HG02870 (cell line): ENCODE data around the gene INSC.

Experiments
- ATAC-seq: cut with Tn5 transposase; IDR thresholded peaks from one replicate; pipeline ENCODE4 v1.9.1; 2021; ENCODE audit warnings: mild to moderate bottlenecking, moderate library complexity; ENCODE audit not compliant: unreplicated experiment

INSC gene

DNA sequence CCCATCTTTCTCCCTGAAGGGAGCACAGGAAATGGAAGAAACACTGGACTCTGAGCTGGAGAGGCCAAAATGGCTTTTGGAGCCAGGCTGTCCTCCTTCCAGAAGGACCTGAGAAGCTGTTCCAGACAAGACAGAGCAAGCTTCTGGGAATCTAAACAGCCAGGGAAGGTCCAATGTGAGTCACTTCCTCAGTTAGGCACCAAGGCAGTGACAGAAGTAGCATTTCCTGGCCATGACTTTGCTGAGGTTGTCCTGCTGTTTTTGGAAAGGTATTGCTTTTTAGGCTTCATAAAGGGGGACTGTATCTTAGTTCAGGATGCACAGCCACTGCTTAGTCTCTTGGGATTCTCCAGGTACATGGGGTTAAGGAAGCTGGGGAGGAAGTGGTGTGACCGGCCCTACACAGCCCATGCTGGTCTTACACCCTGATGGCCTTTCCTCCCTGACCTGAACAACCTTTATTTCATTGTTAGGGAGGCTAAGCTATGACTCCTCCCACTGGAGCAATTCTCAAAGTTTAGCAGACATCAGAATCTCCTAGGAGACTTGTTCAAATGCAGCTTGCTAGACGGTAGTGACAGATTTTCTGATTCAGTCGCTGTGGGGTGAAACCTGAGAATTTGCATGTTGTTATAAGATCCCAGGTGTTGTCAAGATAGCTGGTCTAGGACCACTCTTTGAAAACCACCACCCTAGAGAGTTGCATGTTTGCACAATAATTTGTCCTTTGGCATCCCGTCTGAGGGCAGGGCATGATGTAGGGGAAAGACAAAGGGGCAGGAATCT is 6.8 kb upstream of the INSC start:
- peak; percentile 61 for ATAC-seq

DNA sequence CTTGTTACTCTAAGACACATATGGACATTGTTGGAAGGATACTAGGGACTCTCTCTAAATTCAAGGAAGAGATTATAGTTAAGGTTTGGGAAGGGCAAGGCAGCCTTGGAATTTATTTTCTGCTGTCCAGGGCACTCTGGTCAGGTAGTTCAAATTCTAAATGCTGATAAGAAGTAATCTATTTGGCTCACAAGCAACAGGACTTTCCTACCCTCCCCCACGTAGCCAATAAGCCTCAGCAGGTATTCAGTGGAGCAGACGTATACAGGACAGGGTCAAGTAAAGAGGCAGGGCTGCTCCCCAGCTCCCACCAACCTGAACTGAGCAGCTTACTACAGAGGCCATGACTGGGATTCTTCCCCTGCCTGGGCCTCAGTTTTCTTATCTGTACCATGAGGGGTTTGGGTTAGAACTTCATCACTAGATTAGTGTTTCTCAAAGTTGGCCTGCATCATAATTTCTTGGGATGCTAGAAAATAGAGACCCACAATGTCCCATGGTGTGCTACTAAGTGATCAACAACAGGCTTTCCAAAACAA is 6.1 kb upstream of the INSC start:
- ATAC-seq: no peak

DNA sequence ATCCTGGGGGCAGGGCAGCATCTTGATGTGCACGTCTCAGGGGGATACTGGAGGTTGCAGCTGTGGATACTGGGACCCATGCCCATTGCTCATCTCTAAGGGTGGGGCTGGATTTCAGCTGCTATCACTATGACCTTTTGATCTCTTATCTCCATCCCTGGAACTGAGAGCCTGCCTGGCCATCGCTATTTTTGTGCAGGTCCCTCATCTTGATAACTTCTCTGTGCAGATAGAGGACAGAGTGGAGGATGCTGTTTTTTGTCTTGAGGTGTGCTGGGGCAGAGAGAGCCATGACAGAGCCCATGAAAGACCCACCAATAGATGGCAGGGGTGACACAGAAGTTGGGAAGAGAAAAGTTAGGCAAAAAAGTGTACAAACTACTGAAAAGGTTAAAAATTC is 5.1 kb upstream of the INSC start:
- ATAC-seq: no peak

DNA sequence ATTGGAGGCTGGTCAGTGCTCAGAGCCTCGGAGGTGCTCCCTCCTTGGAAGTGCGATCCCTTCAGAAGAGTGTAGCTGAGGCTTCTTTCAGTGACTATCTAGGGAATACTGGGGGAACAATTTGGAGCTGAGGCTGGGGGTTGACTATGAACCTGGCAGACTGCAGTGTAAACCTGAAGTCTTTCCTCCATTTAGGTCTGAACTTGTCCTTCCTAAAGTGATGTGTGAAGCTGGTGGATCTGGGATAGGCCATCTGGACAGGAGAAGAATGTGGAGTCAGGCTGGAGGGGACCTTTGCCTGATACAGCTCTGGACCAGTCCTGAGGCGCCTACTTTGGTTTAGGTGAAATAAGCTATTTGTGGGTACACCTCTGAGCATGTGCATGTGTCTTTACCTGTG is 3.5 kb upstream of the INSC start:
- ATAC-seq: no peak

DNA sequence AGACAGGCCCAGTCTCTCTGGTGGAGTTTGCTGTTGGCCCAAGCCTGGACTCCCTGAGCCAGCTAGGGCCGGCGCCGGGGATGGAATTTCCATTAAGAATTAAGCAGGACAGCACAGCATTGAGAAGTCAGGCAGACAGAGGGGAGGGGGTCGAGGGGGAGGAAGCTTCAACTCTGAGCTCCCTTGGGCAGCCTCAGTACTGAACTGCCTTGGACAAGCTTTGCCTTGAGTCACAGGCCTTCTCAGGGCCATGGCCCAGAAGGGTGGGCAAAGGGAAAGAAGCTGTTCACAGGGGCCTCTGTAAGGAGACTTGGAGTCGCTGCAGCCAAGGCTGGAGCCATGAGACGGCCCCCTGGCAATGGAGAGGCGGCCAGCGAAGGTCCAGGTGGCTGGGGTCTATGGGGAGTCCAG is 2.6 kb upstream of the INSC start:
- no peak for ATAC-seq

DNA sequence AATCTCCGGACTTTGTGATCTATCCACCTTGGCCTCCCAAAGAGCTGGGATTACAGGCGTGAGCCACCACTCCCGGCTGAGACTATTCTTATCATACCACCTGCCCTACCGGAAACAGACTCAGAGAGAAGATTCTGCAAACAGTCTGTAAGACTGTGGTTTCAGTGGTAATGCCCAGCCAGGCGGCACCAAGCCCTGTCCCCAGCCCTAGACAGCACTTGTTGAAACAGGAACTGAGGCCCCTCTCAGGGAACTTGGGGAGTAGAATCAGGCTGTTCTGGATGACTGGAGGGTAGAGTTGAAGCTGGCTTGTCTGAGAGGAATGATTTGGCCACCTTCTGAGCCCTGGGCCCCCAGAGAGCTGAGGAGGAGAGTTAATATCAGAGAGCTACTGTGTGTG is 1.3 kb upstream of the INSC start:
- peak; percentile 81 for ATAC-seq

DNA sequence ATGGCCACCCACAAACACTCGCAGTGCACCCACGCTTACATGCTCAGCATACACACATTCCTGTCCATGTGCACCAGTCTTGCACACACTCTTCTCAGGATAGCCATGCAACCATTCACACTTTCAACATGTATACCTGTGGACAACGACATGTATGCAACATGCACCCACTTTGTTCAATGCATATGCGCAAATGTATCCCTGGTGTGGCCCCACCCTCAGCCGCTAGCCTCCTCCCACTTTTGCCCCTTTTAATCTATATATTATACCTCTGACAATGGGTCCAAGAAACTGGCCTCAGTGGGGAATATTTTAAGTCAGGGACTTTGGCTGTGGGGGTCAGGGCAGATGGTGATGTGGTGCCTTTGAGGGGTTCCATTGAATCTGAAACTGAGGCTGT is 963 bp downstream of the INSC start:
- ATAC-seq: no peak

DNA sequence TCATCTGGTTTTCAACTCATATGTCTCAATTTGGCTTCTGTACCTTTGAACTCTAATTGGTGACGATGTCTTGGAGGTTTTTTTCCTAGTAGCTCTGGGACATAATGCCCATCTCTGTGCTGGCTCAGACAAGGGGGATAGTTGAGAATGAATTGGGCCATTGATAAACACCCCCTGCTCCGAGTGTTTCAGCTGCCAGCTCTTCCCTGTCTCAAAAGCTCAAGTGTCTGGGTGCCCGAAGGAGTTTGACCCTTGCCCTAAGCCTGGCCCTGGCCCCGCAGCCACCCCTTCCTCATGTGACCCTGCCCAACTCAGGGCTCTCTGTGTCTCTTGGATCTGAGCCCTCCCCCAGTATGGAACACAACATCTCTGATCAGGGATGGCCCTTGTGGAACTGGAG is 3.0 kb downstream of the INSC start:
- ATAC-seq: no peak

DNA sequence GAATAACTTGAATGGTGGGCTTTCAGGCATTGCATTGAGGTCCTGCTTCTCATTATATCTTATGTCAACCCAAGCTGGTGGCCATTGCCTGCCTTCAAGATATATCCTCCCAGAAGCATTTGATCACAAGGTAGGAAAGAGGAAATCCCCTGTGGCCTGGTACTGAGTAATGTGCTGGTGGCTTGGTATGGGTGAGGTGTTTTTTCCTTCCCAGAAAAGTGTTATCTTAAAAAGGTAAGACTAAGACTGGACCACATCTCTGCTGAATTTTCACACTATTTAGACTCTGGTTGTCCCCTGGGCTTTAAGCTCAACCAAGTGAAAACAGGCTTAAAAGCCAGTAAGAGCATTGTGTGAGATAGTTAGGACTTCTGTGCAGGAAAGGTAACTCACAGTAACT is 3.7 kb downstream of the INSC start:
- ATAC-seq: no peak

DNA sequence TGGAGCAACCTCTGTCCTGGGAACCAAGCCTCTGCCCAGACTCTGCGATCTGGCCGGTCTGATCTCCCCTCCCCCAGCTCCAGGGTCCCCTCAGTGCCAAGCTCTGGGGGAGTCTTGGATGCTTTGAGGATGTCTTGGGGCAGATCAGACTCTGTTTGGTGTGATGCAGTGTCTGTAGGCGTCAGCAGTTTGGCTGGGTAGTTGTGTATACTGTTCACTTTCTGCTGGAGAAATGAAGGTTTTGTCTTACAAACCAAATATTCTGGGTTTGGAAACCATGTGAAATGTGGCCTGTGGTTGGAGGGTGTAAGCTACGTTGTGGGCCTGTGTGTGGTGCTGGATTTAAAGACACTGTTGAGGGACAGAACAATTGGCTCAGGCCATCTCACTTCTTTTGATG is 4.6 kb downstream of the INSC start:
- ATAC-seq: no peak

DNA sequence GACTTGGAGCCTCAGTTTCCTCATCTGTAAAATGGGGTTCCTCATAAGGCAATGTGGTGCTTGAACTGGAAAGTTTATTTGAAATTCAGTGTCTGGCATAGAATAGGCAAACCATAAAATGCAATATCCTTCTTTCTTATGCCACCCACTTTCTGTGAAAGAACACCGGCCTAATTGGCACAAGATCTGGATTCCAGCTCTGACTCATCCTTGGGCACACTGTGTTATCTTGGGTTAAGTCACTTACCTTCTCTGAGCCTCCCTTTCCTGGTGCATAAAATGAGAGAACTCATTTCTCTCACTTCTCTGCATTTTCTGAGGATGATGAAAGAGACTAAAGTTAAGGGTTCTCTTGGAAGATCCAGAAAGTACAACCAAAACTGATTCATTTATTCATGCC is 5.1 kb downstream of the INSC start:
- no peak for ATAC-seq

DNA sequence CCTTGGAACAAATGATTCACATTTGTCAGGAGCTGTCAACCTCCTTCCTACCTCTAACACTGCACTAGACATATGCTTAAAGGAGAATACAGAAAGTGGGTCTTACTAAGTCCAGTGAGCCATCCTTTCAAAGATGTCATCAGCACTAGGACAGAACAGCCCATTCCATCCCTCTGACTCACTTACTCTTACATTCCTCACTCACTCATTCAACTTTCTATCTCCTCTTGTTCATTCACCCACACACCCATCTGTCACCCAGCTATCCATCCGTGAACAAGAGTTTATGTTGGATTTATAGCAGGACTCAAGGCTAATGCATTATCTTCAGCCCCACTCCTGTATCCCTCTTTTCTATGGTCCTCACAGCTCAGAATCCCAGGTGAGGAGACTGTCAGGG is 9.1 kb downstream of the INSC start:
- ATAC-seq: no peak

DNA sequence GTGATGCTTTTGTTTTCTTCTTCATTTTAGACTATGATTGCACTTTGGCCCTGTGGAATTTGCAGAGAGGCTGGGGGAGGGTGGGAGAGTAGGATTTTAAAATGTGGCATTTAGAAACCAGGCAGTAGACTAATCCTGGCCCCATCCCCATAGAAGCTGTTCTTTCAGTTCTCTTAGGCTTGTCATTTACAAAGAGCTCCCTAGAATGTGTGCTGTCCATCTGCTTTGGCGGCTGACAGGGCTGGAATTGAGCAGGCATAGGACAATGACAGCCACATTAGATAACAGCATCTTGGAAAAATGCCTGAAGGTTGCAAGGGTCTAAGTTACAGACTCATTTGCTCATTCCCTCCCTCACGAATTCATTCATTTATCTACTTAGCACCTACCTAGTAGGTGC is 9.8 kb downstream of the INSC start:
- no peak for ATAC-seq

DNA sequence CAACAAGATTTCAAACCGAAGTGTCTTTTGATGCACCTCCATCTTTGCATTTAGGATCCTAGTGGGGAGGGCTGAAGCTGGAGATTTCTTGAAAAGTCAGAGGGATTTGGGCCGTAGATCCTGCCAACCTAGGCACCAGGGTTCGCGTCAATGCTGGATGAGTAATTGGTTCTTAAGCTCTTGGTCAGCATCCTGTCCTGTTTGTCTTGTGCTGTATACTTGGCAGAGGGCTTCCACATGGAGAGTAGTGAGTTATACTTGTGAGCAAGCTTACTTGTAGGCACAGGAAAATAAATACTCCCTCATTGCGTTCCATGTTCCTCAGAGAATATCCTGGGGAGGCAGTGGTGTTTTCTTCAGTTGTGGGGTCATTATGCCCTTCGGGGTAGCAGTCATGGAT is 12.6 kb downstream of the INSC start:
- no peak for ATAC-seq

DNA sequence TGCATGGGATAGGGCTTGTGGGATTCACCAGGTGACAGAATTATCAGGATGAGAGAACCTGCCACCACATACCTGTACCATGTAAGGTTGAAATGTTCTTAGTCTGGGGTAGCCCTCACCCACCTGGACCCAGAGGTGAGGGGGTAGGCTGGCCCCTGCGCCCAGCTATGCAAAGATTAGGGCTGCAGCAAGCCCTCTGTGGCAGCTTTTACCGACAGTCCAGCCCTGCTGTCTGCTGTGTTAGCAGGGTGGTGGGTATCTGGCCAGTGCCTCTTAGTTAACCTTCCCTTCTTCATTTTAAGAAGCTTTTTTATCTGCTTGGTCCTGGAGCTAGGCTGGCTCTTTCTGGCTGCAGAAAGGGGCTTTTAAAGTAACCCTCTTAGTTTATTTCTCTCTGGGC is 13.9 kb downstream of the INSC start:
- ATAC-seq: no peak

DNA sequence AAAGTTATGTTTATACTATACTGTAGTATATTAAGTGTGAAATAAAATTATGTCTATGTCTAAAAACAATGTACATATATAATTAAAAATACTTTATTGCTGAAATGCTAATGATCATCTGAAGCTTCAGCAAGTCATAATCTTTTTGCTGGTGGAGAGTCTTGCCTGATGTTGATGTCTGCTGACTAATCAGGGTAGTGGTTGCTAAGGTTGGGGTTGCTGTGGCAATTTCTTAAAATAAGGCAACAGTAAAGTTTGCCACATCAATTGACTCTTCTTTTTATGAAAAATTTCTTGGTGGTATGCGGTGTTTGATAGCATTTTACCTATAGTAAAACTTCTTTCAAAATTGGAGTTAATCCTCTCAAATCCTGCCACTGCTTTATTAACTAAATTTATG is 21.4 kb downstream of the INSC start:
- no peak for ATAC-seq

DNA sequence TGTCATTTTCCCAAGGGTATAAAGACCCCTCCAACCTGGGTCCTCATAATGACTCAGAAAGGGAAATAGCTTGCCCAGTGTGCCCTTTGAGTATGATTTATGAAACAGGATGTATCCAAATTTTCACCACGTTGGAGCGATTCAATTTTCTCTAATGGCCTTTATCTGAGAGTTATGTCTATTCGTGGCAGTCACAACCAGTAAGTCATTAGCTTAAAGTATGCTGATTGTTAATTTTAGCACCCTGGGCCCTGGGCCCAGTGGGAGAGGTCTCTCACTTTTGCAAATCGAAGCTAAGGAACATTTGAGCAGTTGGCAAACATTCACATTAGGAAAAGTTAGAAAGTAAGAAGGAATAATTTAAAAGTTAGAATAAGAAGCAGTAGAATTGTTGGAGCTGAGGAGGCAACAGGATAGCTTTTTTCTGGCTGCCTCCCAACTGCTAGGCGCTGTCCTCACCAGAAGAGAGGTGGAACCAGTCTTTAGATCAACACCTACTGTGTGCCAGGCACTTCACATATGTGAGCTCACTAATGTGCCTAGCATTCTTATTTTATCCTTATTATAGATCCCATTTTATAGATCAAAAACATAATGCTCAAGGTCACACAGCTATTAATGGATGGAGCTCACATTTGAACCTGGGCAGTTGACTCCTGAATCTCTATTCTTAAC is 24.5 kb downstream of the INSC start:
- no peak for ATAC-seq

DNA sequence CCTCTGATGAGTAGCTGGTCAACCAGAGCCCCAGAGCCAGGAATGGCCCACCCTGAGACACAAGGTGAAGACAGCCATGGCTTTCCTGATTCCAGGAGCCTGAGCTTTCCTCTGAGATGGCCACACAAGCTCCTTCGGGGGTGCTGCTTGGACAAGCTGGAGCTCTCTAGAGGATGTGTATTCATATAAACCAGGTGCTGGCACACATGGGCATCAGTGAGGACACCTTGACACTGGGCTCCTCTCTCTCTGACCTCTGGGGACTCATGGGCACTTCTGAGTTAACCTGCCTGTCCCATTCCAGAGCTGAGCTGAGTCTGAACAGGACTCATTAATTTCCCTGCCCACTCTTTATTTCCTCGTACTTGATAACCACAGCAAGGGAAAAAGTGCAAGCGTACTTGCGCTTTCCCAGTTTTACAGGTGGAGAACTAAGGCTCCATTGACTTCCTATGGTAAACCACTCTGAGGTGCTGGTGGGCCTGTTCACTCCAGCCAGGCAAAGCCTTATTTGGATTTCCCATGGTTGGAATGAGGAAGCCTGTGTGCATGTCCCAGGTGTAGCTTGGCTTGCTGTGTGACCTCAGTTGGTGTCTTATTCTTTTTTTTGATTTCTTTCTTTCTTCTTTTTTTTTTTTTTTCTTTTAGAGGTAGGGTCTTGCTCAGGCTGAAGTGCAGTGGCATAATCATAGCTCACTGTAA is 25.4 kb downstream of the INSC start:
- no peak for ATAC-seq

DNA sequence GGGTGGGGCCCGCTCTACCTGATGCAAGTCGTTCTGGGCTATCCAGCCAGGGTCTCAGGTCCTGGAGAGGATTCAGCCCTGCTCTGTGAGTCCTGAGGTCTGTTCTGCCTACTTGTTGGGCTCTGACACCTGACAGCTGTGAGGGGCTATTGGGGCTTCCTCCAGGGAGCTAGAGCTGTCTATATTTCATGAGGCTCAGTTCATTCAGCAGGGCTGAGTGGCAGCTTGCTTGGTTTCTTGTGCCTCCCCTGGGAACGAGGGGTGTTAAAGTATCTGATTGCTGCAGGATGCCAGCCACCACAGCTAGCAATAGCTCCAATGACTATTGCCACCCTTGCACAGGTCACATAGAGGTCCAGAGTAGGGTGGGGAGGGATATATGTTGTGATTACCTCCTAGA is 26.7 kb downstream of the INSC start:
- no peak for ATAC-seq

DNA sequence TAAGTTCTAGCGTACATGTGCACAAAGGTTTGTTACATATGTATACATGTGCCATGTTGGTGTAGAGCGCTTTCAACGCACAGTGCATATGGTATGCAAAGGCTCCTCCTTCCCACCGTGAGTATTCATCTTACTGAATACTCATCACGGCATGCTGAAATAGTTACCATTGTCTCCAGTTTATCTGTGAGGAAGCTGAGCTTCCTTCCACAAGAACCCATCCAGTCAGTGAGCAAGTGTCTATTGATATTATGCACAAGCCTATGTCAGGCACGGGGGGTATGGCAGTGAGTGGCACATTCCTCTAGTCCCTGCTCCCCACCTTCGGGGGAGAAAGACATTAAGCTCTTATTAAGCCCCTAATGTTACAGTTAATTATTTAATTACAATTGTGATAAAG is 28.1 kb downstream of the INSC start:
- no peak for ATAC-seq

DNA sequence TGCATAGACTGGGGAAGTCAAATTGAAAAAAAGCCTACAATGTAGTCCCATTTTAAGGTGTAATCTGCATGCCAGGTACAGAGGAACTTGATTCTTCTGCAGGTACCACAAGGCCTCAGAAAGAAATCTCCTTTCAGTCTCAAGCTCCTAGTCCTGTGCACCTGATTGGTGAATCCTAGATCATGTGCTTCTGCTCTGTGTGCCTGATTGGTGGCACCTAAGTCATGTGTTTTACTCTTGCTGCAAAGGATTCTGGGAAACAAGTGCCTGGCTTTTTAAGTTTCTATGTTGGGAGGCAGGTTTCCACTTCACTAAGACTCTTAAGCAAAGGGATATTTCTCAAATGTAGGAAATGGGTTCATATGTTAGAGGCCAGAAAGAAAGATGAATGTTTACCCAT is 29.1 kb downstream of the INSC start:
- no peak for ATAC-seq

DNA sequence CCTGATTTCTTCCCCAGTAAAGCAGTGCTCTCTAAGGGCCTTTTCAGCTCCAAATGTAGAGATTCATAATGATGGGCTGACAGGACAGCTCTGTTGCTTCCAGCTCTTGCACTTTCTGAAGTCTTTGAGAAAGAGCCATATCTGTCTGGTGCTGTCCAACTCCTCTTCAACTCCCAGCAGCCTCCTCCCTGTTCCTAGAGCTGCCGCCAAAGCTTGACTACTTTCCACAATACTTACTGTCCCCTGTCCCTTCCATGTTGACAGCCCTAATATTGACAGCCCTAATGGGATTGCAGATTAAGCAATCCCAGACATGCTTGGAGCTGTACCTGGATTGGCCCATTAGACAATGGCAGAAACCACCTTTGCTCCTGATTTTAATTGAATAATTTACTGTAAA is 29.6 kb downstream of the INSC start:
- no peak for ATAC-seq
